SK-N-SH (cell line): ENCODE measurements around the gene ACTN3.

ENCODE experiments used
- ELF1 ChIP-seq: IDR thresholded peaks from 2 replicates; pipeline ENCODE4 v1.4.0; 2012
- EP300 ChIP-seq, 2 experiments: IDR thresholded peaks; 2 replicates each; pipeline versions ENCODE4 v1.4.0 to v1.6.1; 2012; ENCODE audit warnings: borderline replicate concordance in 1 of 2, low read depth in 1 of 2, low read length in 1 of 2
- EZH2phosphoT487 ChIP-seq: fragments of 200-600 bp; sonication (generic); IDR thresholded peaks from 2 replicates; pipeline ENCODE4 v1.6.1; 2017; ENCODE audit warnings: low read depth, mixed run types, mild to moderate bottlenecking, antibody characterized with exemption, moderate library complexity, borderline replicate concordance
- JUND ChIP-seq: IDR thresholded peaks from 2 replicates; pipeline ENCODE4 v1.4.0; 2012
- POLR2AphosphoS5 ChIP-seq: IDR thresholded peaks from 2 replicates; pipeline ENCODE4 v1.6.1; 2012; ENCODE audit warnings: low read depth, low read length
- RAD21 ChIP-seq: IDR thresholded peaks from 2 replicates; pipeline ENCODE4 v1.6.1; 2012; ENCODE audit warnings: mild to moderate bottlenecking, low read length
- RXRA ChIP-seq: IDR thresholded peaks from 2 replicates; pipeline ENCODE4 v1.4.0; 2012; ENCODE audit warnings: low read depth, mild to moderate bottlenecking, borderline replicate concordance
- SIN3A ChIP-seq: IDR thresholded peaks from 2 replicates; pipeline ENCODE4 v1.6.1; 2012; ENCODE audit warnings: low read depth, mild to moderate bottlenecking, low read length, moderate library complexity, borderline replicate concordance
- YY1 ChIP-seq: IDR thresholded peaks from 2 replicates; pipeline ENCODE4 v1.4.0; 2012; ENCODE audit warnings: low read depth, mild to moderate bottlenecking
- TF ChIP-seq, protein P1 (sequence below): fragments of 200-600 bp; sonication (generic); IDR thresholded peaks from 2 replicates; pipeline ENCODE4 v1.6.1; 2017; ENCODE audit warnings: antibody characterized with exemption, mild to moderate bottlenecking, moderate library complexity
- TF ChIP-seq, protein P2 (sequence below): IDR thresholded peaks from 2 replicates; pipeline ENCODE4 v1.4.0; 2012; ENCODE audit warnings: low read depth, borderline replicate concordance

GRCh38 chr11:66559142-66559865 lies 12.6 kb downstream of the ACTN3 start:
- TF ChIP-seq POLR2AphosphoS5, result no peak
- TF ChIP-seq ELF1, result no peak
- no peak for TF ChIP-seq EP300 (IDR thresholded peaks at IDR 0.05; ENCODE audit: borderline replicate concordance in 1 of 2, low read depth in 1 of 2, low read length in 1 of 2)
- TF ChIP-seq, protein P1, sequence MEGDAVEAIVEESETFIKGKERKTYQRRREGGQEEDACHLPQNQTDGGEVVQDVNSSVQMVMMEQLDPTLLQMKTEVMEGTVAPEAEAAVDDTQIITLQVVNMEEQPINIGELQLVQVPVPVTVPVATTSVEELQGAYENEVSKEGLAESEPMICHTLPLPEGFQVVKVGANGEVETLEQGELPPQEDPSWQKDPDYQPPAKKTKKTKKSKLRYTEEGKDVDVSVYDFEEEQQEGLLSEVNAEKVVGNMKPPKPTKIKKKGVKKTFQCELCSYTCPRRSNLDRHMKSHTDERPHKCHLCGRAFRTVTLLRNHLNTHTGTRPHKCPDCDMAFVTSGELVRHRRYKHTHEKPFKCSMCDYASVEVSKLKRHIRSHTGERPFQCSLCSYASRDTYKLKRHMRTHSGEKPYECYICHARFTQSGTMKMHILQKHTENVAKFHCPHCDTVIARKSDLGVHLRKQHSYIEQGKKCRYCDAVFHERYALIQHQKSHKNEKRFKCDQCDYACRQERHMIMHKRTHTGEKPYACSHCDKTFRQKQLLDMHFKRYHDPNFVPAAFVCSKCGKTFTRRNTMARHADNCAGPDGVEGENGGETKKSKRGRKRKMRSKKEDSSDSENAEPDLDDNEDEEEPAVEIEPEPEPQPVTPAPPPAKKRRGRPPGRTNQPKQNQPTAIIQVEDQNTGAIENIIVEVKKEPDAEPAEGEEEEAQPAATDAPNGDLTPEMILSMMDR, result no peak
- TF ChIP-seq RXRA, result no peak
- no peak for TF ChIP-seq YY1
- no peak for TF ChIP-seq SIN3A
- TF ChIP-seq EZH2phosphoT487, result no peak
- TF ChIP-seq RAD21, result no peak
- TF ChIP-seq, protein P2, sequence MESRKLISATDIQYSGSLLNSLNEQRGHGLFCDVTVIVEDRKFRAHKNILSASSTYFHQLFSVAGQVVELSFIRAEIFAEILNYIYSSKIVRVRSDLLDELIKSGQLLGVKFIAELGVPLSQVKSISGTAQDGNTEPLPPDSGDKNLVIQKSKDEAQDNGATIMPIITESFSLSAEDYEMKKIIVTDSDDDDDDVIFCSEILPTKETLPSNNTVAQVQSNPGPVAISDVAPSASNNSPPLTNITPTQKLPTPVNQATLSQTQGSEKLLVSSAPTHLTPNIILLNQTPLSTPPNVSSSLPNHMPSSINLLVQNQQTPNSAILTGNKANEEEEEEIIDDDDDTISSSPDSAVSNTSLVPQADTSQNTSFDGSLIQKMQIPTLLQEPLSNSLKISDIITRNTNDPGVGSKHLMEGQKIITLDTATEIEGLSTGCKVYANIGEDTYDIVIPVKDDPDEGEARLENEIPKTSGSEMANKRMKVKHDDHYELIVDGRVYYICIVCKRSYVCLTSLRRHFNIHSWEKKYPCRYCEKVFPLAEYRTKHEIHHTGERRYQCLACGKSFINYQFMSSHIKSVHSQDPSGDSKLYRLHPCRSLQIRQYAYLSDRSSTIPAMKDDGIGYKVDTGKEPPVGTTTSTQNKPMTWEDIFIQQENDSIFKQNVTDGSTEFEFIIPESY, result no peak
- no peak for TF ChIP-seq JUND
